BLaER1 (cell line): Measurements from ENCODE around the gene METTL15.

ENCODE experiments used
- H3K27ac ChIP-seq: shearing (Covaris generic); formaldehyde crosslinking; 2 replicates; pipeline ENCODE4 v1.8.1; 2022
- H3K27me3 ChIP-seq: shearing (Covaris generic); formaldehyde crosslinking; 2 replicates; pipeline ENCODE4 v1.8.1; 2022
- H3K36me3 ChIP-seq: shearing (Covaris generic); formaldehyde crosslinking; 2 replicates; pipeline ENCODE4 v1.8.1; 2022
- H3K4me1 ChIP-seq: shearing (Covaris generic); formaldehyde crosslinking; 2 replicates; pipeline ENCODE4 v1.8.1; 2022
- H3K4me2 ChIP-seq: shearing (Covaris generic); formaldehyde crosslinking; 2 replicates; pipeline ENCODE4 v1.8.1; 2022
- H3K4me3 ChIP-seq: shearing (Covaris generic); formaldehyde crosslinking; 2 replicates; pipeline ENCODE4 v1.8.1; 2022
- H3K9ac ChIP-seq: shearing (Covaris generic); formaldehyde crosslinking; 2 replicates; pipeline ENCODE4 v1.8.1; 2022
- H3K9me3 ChIP-seq: shearing (Covaris generic); formaldehyde crosslinking; 2 replicates; pipeline ENCODE4 v1.8.1; 2022
- H4K20me1 ChIP-seq: shearing (Covaris generic); formaldehyde crosslinking; 2 replicates; pipeline ENCODE4 v1.8.1; 2022
- Cebpa-rat ChIP-seq: shearing (Covaris generic); IDR thresholded peaks from 2 replicates; pipeline ENCODE4 v1.8.1; 2022

METTL15 gene

GRCh38 chr11:28337701-28338100 is 229.5 kb downstream of the METTL15 start:
- Histone ChIP-seq H3K27me3 (no peaks in the 10 kb centered on the region), H3K36me3 (no peaks in the 10 kb centered on the region), H3K9ac (no peak overlapping the region), H3K4me1 (no peaks in the 10 kb centered on the region), H3K9me3 (peaks cover 7% of the 10 kb centered on the region; the same call in 1 of the 2 replicates), H3K4me2 (no peak overlapping the region), H3K4me3 (no peak overlapping the region), H4K20me1 (no peaks in the 10 kb centered on the region), H3K27ac (no peak overlapping the region)
- TF ChIP-seq Cebpa-rat: no peak

GRCh38 chr11:28338371-28338770 is 230.2 kb downstream of the METTL15 start:
- H4K20me1 ChIP-seq: no peaks in the 10 kb centered on the region
- no peaks in the 10 kb centered on the region for H3K4me1 ChIP-seq
- no peak overlapping the region for H3K27ac ChIP-seq
- H3K27me3 ChIP-seq: no peaks in the 10 kb centered on the region
- H3K9ac ChIP-seq: no peak overlapping the region
- H3K36me3 ChIP-seq: no peaks in the 10 kb centered on the region
- no peak for TF ChIP-seq Cebpa-rat
- no peak overlapping the region for H3K4me2 ChIP-seq
- H3K9me3 ChIP-seq: peaks cover 7% of the 10 kb centered on the region; the same call in 1 of the 2 replicates
- H3K4me3 ChIP-seq: no peak overlapping the region

GRCh38 chr11:28339488-28339887 is 231.3 kb downstream of the METTL15 start:
- no peak overlapping the region for H3K9ac ChIP-seq
- no peak for TF ChIP-seq Cebpa-rat
- peaks cover 7% of the 10 kb centered on the region; the same call in 1 of the 2 replicates for H3K9me3 ChIP-seq
- no peak overlapping the region for H3K4me3 ChIP-seq
- H3K27ac ChIP-seq: no peak overlapping the region
- no peaks in the 10 kb centered on the region for H3K4me1 ChIP-seq
- no peaks in the 10 kb centered on the region for H3K36me3 ChIP-seq
- H3K27me3 ChIP-seq: no peaks in the 10 kb centered on the region
- no peak overlapping the region for H3K4me2 ChIP-seq
- no peaks in the 10 kb centered on the region for H4K20me1 ChIP-seq

- Histone ChIP-seq H3K9ac (no peak overlapping the region), H3K4me2 (no peak overlapping the region), H4K20me1 (no peaks in the 10 kb centered on the region), H3K9me3 (peaks cover 7% of the 10 kb centered on the region; the same call in 1 of the 2 replicates), H3K36me3 (no peaks in the 10 kb centered on the region), H3K27me3 (no peaks in the 10 kb centered on the region), H3K27ac (no peak overlapping the region), H3K4me3 (no peak overlapping the region), H3K4me1 (no peaks in the 10 kb centered on the region)
- no peak for TF ChIP-seq Cebpa-rat
Measured at GRCh38 chr11:28342716-28343115, 234.5 kb downstream of the METTL15 start.

GRCh38 chr11:28343304-28344233 is 235.4 kb downstream of the METTL15 start:
- H3K27ac ChIP-seq: no peak overlapping the region
- no peak for TF ChIP-seq Cebpa-rat
- H3K9ac ChIP-seq: no peak overlapping the region
- no peaks in the 10 kb centered on the region for H4K20me1 ChIP-seq
- H3K4me1 ChIP-seq: no peaks in the 10 kb centered on the region
- no peak overlapping the region for H3K4me3 ChIP-seq
- no peaks in the 10 kb centered on the region for H3K27me3 ChIP-seq
- peaks cover 7% of the 10 kb centered on the region; the same call in 1 of the 2 replicates for H3K9me3 ChIP-seq
- H3K36me3 ChIP-seq: no peaks in the 10 kb centered on the region
- H3K4me2 ChIP-seq: no peak overlapping the region

- no peaks in the 10 kb centered on the region for H3K27me3 ChIP-seq
- no peak overlapping the region for H3K4me3 ChIP-seq
- H3K4me1 ChIP-seq: no peaks in the 10 kb centered on the region
- no peak overlapping the region for H3K9ac ChIP-seq
- H3K27ac ChIP-seq: no peak overlapping the region
- TF ChIP-seq Cebpa-rat: no peak
- no peaks in the 10 kb centered on the region for H3K9me3 ChIP-seq
- no peak overlapping the region for H3K4me2 ChIP-seq
- H3K36me3 ChIP-seq: no peaks in the 10 kb centered on the region
- H4K20me1 ChIP-seq: no peaks in the 10 kb centered on the region
Measured at GRCh38 chr11:28346209-28346608, 238.0 kb downstream of the METTL15 start.

GRCh38 chr11:28346721-28347120 is 238.5 kb downstream of the METTL15 start:
- Histone ChIP-seq H4K20me1 (no peaks in the 10 kb centered on the region), H3K36me3 (no peaks in the 10 kb centered on the region), H3K9me3 (no peaks in the 10 kb centered on the region), H3K4me2 (no peak overlapping the region), H3K9ac (no peak overlapping the region), H3K4me1 (no peaks in the 10 kb centered on the region), H3K27ac (no peak overlapping the region), H3K4me3 (no peak overlapping the region), H3K27me3 (no peaks in the 10 kb centered on the region)
- no peak for TF ChIP-seq Cebpa-rat

- Histone ChIP-seq H3K9me3 (no peaks in the 10 kb centered on the region), H4K20me1 (no peaks in the 10 kb centered on the region), H3K36me3 (no peaks in the 10 kb centered on the region), H3K27ac (no peak overlapping the region), H3K4me3 (no peak overlapping the region), H3K27me3 (no peaks in the 10 kb centered on the region), H3K4me1 (no peaks in the 10 kb centered on the region), H3K9ac (no peak overlapping the region), H3K4me2 (no peak overlapping the region)
- TF ChIP-seq Cebpa-rat: no peak
Measured at GRCh38 chr11:28347371-28347770, 239.2 kb downstream of the METTL15 start.

- Histone ChIP-seq H4K20me1 (no peaks in the 10 kb centered on the region), H3K27ac (no peak overlapping the region), H3K9me3 (no peaks in the 10 kb centered on the region), H3K4me1 (no peaks in the 10 kb centered on the region), H3K36me3 (no peaks in the 10 kb centered on the region), H3K4me2 (no peak overlapping the region), H3K9ac (no peak overlapping the region), H3K4me3 (no peak overlapping the region), H3K27me3 (no peaks in the 10 kb centered on the region)
- no peak for TF ChIP-seq Cebpa-rat
Measured at GRCh38 chr11:28350216-28350615, 242.0 kb downstream of the METTL15 start.

- no peaks in the 10 kb centered on the region for H3K27me3 ChIP-seq
Measured at GRCh38 chr11:28353991-28354390, 245.8 kb downstream of the METTL15 start.

More at GRCh38 chr11:28353991-28354390, 245.8 kb downstream of the METTL15 start:
- Histone ChIP-seq H3K4me1 (no peaks in the 10 kb centered on the region), H3K9ac (no peak overlapping the region), H3K36me3 (no peaks in the 10 kb centered on the region), H4K20me1 (no peaks in the 10 kb centered on the region), H3K9me3 (no peaks in the 10 kb centered on the region), H3K4me2 (no peak overlapping the region), H3K4me3 (no peak overlapping the region), H3K27ac (no peak overlapping the region)
- TF ChIP-seq Cebpa-rat: no peak
